Fibroblast of the aortic adventitia (primary cell): Measurements from ENCODE around the gene PRDM16. TPM values are rescaled to one million over a fixed set of nuclear protein-coding genes. Genes with fewer than 3 reads are reported as not detected.

Source experiments
- DNase-seq: peaks from one replicate; pipeline ENCODE4 v3.0.0-alpha.2; 2010; ENCODE audit warnings: low read depth
- H3K4me3 ChIP-seq: 2 replicates; pipeline ENCODE4 v1.5.1; 2011; ENCODE audit warnings: low read depth, mild to moderate bottlenecking, control low read depth, low read length, moderate library complexity
- CTCF ChIP-seq: IDR thresholded peaks from 2 replicates; pipeline ENCODE4 v1.5.1; 2011; ENCODE audit warnings: mild to moderate bottlenecking, low read length, control low read depth, inconsistent platforms; ENCODE audit not compliant: insufficient read depth
- total RNA-seq: library from RNA; depleted of rRNA; stranded (reverse); fragments of >200 nt; gene quantifications from 2 replicates; pipeline ENCODE4 v1.2.3, GENCODE V29; 2012; ENCODE audit warnings: low replicate concordance

PRDM16 gene
- total RNA-seq, 1 donor, result 11.3 TPM

- H3K4me3 ChIP-seq, result no peak overlapping the region
- TF ChIP-seq CTCF, result no peak
- DNase-seq, result no peak
These were observed 198.0 kb downstream of the PRDM16 start for GRCh38 chr1:3266870-3267549.

GRCh38 chr1:3267550-3268270 is 198.7 kb downstream of the PRDM16 start:
- TF ChIP-seq CTCF, result no peak
- no peak for DNase-seq
- H3K4me3 ChIP-seq, result no peak overlapping the region

GRCh38 chr1:3268281-3268680 is 199.3 kb downstream of the PRDM16 start:
- H3K4me3 ChIP-seq, result no peak overlapping the region
- TF ChIP-seq CTCF, result no peak
- DNase-seq, result no peak

GRCh38 chr1:3270403-3271245 is 201.6 kb downstream of the PRDM16 start:
- no peak for DNase-seq
- H3K4me3 ChIP-seq, result no peak overlapping the region

GRCh38 chr1:3271866-3272265 is 202.9 kb downstream of the PRDM16 start:
- H3K4me3 ChIP-seq, result no peak overlapping the region
- TF ChIP-seq CTCF, result no peak
- DNase-seq, result no peak

More at GRCh38 chr1:3270403-3271245, 201.6 kb downstream of the PRDM16 start:
- TF ChIP-seq CTCF, result no peak

GRCh38 chr1:3272321-3273045 is 203.5 kb downstream of the PRDM16 start:
- H3K4me3 ChIP-seq, result no peak overlapping the region
- TF ChIP-seq CTCF, result no peak
- no peak for DNase-seq
